ENCODE measurements around the gene CA11. TPM values are rescaled to one million over a fixed set of nuclear protein-coding genes. Genes with fewer than 3 reads are reported as not detected.

The CA11 gene
- total and polyA plus RNA-seq, 9 of the 15 experiments (the other 6 are each of a cell fraction or from before 2014, with no cell fraction given), result 2.9 to 19.9 (median 8.3) TPM

DNA sequence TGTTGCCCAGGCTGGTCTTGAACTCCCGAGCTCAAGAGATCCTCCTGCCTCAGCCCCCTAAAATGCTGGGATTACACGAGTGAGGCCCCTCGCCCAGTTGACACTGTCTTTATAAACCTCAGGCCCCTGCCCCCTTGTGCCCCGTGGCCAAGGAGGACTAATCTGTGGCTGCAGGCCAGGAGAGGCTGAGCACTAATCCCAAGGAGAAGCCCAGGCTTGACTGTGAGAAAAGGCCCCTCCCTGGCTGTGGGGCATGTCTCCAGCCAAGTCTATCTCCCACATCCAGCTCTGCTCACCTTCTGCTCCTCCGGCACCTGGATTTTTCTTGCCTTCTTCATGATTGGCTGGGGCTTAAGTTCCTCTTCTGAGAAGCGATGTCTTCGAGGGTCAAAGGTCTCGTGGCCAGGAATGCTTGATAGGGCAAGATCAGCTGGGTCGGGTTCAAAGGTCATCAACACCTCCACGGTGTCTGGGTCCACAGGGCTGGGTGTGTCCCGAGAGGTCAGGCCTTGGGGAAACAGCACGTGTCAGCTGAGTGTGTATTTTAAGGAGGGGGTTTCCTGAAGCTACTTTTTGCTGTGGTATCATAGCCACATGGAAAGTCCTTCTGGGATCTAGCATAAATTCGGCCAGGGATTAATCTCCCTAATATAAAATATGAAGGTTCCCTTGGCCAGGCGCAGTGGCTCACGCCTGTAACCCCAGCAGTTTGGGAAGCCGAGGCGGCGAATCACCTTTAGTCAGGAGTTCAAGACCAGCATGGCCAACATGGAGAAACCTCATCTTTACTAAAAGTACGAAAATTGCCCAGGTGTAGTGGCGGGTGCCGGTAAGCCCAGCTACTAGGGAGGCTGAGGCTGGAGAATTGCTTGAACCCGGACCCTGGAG is 12.6 kb downstream of the CA11 start (continued):
- TF ChIP-seq, protein P1, sequence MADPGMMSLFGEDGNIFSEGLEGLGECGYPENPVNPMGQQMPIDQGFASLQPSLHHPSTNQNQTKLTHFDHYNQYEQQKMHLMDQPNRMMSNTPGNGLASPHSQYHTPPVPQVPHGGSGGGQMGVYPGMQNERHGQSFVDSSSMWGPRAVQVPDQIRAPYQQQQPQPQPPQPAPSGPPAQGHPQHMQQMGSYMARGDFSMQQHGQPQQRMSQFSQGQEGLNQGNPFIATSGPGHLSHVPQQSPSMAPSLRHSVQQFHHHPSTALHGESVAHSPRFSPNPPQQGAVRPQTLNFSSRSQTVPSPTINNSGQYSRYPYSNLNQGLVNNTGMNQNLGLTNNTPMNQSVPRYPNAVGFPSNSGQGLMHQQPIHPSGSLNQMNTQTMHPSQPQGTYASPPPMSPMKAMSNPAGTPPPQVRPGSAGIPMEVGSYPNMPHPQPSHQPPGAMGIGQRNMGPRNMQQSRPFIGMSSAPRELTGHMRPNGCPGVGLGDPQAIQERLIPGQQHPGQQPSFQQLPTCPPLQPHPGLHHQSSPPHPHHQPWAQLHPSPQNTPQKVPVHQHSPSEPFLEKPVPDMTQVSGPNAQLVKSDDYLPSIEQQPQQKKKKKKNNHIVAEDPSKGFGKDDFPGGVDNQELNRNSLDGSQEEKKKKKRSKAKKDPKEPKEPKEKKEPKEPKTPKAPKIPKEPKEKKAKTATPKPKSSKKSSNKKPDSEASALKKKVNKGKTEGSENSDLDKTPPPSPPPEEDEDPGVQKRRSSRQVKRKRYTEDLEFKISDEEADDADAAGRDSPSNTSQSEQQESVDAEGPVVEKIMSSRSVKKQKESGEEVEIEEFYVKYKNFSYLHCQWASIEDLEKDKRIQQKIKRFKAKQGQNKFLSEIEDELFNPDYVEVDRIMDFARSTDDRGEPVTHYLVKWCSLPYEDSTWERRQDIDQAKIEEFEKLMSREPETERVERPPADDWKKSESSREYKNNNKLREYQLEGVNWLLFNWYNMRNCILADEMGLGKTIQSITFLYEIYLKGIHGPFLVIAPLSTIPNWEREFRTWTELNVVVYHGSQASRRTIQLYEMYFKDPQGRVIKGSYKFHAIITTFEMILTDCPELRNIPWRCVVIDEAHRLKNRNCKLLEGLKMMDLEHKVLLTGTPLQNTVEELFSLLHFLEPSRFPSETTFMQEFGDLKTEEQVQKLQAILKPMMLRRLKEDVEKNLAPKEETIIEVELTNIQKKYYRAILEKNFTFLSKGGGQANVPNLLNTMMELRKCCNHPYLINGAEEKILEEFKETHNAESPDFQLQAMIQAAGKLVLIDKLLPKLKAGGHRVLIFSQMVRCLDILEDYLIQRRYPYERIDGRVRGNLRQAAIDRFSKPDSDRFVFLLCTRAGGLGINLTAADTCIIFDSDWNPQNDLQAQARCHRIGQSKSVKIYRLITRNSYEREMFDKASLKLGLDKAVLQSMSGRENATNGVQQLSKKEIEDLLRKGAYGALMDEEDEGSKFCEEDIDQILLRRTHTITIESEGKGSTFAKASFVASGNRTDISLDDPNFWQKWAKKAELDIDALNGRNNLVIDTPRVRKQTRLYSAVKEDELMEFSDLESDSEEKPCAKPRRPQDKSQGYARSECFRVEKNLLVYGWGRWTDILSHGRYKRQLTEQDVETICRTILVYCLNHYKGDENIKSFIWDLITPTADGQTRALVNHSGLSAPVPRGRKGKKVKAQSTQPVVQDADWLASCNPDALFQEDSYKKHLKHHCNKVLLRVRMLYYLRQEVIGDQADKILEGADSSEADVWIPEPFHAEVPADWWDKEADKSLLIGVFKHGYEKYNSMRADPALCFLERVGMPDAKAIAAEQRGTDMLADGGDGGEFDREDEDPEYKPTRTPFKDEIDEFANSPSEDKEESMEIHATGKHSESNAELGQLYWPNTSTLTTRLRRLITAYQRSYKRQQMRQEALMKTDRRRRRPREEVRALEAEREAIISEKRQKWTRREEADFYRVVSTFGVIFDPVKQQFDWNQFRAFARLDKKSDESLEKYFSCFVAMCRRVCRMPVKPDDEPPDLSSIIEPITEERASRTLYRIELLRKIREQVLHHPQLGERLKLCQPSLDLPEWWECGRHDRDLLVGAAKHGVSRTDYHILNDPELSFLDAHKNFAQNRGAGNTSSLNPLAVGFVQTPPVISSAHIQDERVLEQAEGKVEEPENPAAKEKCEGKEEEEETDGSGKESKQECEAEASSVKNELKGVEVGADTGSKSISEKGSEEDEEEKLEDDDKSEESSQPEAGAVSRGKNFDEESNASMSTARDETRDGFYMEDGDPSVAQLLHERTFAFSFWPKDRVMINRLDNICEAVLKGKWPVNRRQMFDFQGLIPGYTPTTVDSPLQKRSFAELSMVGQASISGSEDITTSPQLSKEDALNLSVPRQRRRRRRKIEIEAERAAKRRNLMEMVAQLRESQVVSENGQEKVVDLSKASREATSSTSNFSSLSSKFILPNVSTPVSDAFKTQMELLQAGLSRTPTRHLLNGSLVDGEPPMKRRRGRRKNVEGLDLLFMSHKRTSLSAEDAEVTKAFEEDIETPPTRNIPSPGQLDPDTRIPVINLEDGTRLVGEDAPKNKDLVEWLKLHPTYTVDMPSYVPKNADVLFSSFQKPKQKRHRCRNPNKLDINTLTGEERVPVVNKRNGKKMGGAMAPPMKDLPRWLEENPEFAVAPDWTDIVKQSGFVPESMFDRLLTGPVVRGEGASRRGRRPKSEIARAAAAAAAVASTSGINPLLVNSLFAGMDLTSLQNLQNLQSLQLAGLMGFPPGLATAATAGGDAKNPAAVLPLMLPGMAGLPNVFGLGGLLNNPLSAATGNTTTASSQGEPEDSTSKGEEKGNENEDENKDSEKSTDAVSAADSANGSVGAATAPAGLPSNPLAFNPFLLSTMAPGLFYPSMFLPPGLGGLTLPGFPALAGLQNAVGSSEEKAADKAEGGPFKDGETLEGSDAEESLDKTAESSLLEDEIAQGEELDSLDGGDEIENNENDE (IDR thresholded peaks at IDR 0.05; ENCODE audit: low read depth, low read length), result no peak
- no peak for TF ChIP-seq EGR1 (conservative IDR thresholded peaks at IDR 0.05)
- no peak for TF ChIP-seq HMG20A (CRISPR knock-in tag; conservative IDR thresholded peaks at IDR 0.05)
- no peak for TF ChIP-seq EWSR1 (IDR thresholded peaks at IDR 0.05; ENCODE audit: borderline replicate concordance, low read depth, partially characterized antibody)
- TF ChIP-seq L3MBTL2 (IDR thresholded peaks at IDR 0.05), result peak; percentile 91
- no peak for TF ChIP-seq KLF13 (tag; IDR thresholded peaks at IDR 0.05; ENCODE audit: borderline replicate concordance, low read depth)
- TF ChIP-seq JUN (IDR thresholded peaks at IDR 0.05; ENCODE audit: borderline replicate concordance, low read depth, low read length), result no peak
- no peak for TF ChIP-seq JUN (CRISPR knock-in tag; IDR thresholded peaks at IDR 0.05; ENCODE audit: borderline replicate concordance)
- TF ChIP-seq, protein P2, sequence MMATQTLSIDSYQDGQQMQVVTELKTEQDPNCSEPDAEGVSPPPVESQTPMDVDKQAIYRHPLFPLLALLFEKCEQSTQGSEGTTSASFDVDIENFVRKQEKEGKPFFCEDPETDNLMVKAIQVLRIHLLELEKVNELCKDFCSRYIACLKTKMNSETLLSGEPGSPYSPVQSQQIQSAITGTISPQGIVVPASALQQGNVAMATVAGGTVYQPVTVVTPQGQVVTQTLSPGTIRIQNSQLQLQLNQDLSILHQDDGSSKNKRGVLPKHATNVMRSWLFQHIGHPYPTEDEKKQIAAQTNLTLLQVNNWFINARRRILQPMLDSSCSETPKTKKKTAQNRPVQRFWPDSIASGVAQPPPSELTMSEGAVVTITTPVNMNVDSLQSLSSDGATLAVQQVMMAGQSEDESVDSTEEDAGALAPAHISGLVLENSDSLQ (IDR thresholded peaks at IDR 0.05), result peak; percentile 45
- TF ChIP-seq CHCHD3 (CRISPR knock-in tag; IDR thresholded peaks at IDR 0.05), result no peak
- TF ChIP-seq, protein P3, sequence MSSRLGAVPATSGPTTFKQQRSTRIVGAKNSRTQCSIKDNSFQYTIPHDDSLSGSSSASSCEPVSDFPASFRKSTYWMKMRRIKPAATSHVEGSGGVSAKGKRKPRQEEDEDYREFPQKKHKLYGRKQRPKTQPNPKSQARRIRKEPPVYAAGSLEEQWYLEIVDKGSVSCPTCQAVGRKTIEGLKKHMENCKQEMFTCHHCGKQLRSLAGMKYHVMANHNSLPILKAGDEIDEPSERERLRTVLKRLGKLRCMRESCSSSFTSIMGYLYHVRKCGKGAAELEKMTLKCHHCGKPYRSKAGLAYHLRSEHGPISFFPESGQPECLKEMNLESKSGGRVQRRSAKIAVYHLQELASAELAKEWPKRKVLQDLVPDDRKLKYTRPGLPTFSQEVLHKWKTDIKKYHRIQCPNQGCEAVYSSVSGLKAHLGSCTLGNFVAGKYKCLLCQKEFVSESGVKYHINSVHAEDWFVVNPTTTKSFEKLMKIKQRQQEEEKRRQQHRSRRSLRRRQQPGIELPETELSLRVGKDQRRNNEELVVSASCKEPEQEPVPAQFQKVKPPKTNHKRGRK (tag; IDR thresholded peaks at IDR 0.05), result no peak
- no peak for TF ChIP-seq SMC3 (conservative IDR thresholded peaks at IDR 0.05; ENCODE audit: insufficient read depth, low read depth, low read length)
- no peak for TF ChIP-seq PHTF2 (CRISPR knock-in tag; IDR thresholded peaks at IDR 0.05)
- no peak; a peak in 2 of 4 replicates for TF ChIP-seq TRIM24 (IDR thresholded peaks at IDR 0.05)

Data from K562 (cell line).